ENCODE results near the gene CPSF4.
"Not testable (repeated sequence)": the region's sequence is repeated elsewhere in the genome, so short reads cannot be mapped to it uniquely, and the experiment has no call there.

The CPSF4 gene

GRCh38 chr7:99490878-99491277 lies 52.1 kb downstream of the CPSF4 start:
- DNase-seq (ENCODE audit: low spot score): no peak

- no peak for DNase-seq (ENCODE audit: low spot score)
These were observed 55.1 kb downstream of the CPSF4 start for GRCh38 chr7:99493823-99494222.

- DNase-seq (ENCODE audit: low spot score): no peak
These were observed 59.2 kb downstream of the CPSF4 start for GRCh38 chr7:99497766-99498545.

GRCh38 chr7:99498546-99498944 lies 59.8 kb downstream of the CPSF4 start:
- no peak for DNase-seq (ENCODE audit: low spot score)

- DNase-seq (ENCODE audit: low spot score): peak; percentile 33
These were observed 60.6 kb downstream of the CPSF4 start for GRCh38 chr7:99499371-99499720.

GRCh38 chr7:99499721-99500636 lies 61.2 kb downstream of the CPSF4 start, which contains the start of gene ZNF394:
Gene ZNF394, minus strand, starts transcription at chr7:99500281. Its CDS starts 188 bp downstream, at chr7:99500093.
- DNase-seq (ENCODE audit: low spot score): peak; percentile 88

GRCh38 chr7:99500637-99501009 lies 61.9 kb downstream of the CPSF4 start:
- no peak for DNase-seq (ENCODE audit: low spot score)

GRCh38 chr7:99501236-99501635 lies 62.5 kb downstream of the CPSF4 start:
- not testable (repeated sequence) for DNase-seq (ENCODE audit: low spot score)

- DNase-seq (ENCODE audit: low spot score): no peak
These were observed 65.5 kb downstream of the CPSF4 start for GRCh38 chr7:99504281-99504602.

GRCh38 chr7:99504603-99505323 lies 66.0 kb downstream of the CPSF4 start, which contains the start of gene ZKSCAN5:
Gene ZKSCAN5, plus strand, starts transcription at chr7:99504662. Its CDS starts 1,383 bp downstream, at chr7:99506045.
- DNase-seq (ENCODE audit: low spot score): peak; percentile 95

- no peak for DNase-seq (ENCODE audit: low spot score)
These were observed 66.5 kb downstream of the CPSF4 start for GRCh38 chr7:99505324-99505662.

Data from CD4-positive, alpha-beta T cell treated with Interleukin-6 at 100 ng/mL for 8 hours (primary cell).